Measurements from ENCODE around the gene AP1B1. TPM values are rescaled to one million over a fixed set of nuclear protein-coding genes. Genes with fewer than 3 reads are reported as not detected.
A peak's percentile ranks its signal among the peaks of the same experiment; 100 is the strongest.

AP1B1 gene
- total and polyA plus RNA-seq, 4 donors = 22.3 to 71.9 (median 44.2) TPM

DNA sequence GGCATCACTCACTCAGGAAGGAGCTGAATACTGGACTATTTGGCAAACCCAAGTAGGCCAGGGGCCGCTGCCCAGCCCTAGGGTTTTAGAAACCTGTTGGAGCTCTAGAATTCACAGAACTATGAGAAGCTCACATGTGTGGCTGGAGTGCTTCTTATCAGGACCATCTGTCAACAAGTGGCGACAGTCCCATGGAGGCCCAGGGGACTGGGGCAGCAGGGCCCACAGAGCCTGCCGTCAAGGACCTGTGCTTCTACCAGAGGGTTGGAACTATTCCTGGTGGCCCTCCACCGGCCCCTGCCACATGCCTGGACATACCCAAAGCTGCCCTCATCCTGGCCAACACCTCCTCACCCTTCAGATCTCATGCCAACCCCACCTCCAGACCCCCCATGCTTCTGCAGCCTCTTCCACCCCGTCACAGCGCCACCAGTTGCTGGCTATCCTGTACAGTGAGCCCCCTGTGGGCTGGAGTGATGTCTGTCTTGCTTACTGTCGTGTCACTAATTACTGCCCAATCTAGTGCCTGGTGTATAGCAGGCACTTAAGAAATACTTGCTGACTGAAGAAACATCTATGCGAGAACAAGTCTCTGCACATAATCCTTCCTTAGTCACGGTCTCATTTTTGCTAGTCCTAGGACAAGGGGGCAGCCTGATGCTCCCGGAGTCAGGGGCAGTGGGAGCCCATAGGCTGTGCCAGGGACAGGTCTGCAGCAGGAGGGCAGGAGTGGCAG is 45.6 kb downstream of the AP1B1 start:
- Histone ChIP-seq H3K27ac (ENCODE audit: low read depth in 1 of 2, low read length in 2 of 2) (no peak overlapping the region), H3K27me3 (ENCODE audit: control insufficient read depth in 1 of 2, insufficient read depth in 2 of 2, low read length in 1 of 2) (no peaks in the 10 kb centered on the region), H3K4me1 (ENCODE audit: control insufficient read depth in 1 of 2, insufficient read depth in 2 of 2, low read length in 2 of 2) (no peaks in the 10 kb centered on the region), H3K9me3 (ENCODE audit: control insufficient read depth, low read length) (no peaks in the 10 kb centered on the region), H3K4me3 (ENCODE audit: low read length in 2 of 2) (no peak overlapping the region), H3K36me3 (ENCODE audit: control insufficient read depth in 1 of 2, insufficient read depth in 2 of 2, low read length in 1 of 2) (peaks cover 0 to 2% of the 10 kb centered on the region in 2 donors)
- no peak for ATAC-seq (ENCODE audit: low FRiP score)
- intact Hi-C loops (cut with DNase I) = loop anchor here in 1 of 2 donors (2.0 kb wide), 2 partner anchors 30 to 72 kb away; no protein-coding TSS in a partner anchor
- DNase-seq = peak in 1 of 2 donors; percentile 38
- WGBS, 2 donors = 82 to 85% methylated on average over 10 of the region's 10 CpGs

DNA sequence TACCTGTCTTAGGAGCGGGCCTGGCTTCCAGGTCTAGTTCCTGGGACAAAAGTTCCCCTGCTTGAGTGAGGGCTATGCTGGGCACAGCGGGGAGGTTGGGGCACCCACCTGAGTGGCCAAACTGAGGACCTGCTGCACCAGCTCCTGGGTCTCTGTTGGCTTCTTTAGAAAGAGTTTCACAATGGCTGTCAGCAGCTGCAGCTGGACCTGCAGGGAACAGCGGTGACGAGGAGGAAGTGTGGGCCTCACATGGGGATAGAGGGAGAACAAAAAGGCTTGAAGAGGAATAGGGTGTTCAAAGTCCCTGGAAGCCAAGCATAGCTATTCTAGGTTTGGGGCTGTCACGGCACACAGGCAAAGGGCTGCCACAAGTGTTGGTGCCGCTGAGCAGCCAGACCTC is 46.2 kb downstream of the AP1B1 start:
- no peak overlapping the region for H3K4me3 ChIP-seq (ENCODE audit: low read length in 2 of 2)
- WGBS, 2 donors = 91% methylated on average over 6 of the region's 6 CpGs
- no peaks in the 10 kb centered on the region for H3K9me3 ChIP-seq (ENCODE audit: control insufficient read depth, low read length)
- DNase-seq (peak in 1 of 2 donors; percentile 20), ATAC-seq (ENCODE audit: low FRiP score) (no peak)
- intact Hi-C loops (cut with DNase I) = loop anchor here in 1 of 2 donors (2.0 kb wide), 2 partner anchors 29 to 71 kb away; no protein-coding TSS in a partner anchor
- peaks cover 0 to 2% of the 10 kb centered on the region in 2 donors for H3K36me3 ChIP-seq (ENCODE audit: control insufficient read depth in 1 of 2, insufficient read depth in 2 of 2, low read length in 1 of 2)
- H3K4me1 ChIP-seq (ENCODE audit: control insufficient read depth in 1 of 2, insufficient read depth in 2 of 2, low read length in 2 of 2) = no peaks in the 10 kb centered on the region
- no peaks in the 10 kb centered on the region for H3K27me3 ChIP-seq (ENCODE audit: control insufficient read depth in 1 of 2, insufficient read depth in 2 of 2, low read length in 1 of 2)
- no peak overlapping the region for H3K27ac ChIP-seq (ENCODE audit: low read depth in 1 of 2, low read length in 2 of 2)

DNA sequence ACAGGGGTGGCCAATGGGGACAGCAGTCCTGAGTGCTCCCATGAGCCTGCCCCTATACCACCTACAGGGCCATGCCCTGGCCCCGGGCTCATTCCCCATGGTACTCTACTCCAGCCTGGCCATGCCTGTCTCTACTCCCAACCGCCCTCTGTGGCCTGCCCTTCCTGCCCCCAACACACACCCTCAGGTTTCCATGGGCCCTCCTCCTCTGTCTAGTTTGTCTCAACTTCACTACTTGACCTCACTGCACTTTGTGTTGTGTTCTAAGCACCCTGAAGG is 46.6 kb downstream of the AP1B1 start:
- WGBS, 2 donors = 83 to 98% methylated on average over 2 of the region's 2 CpGs
- no peak overlapping the region for H3K4me3 ChIP-seq (ENCODE audit: low read length in 2 of 2)
- H3K36me3 ChIP-seq (ENCODE audit: control insufficient read depth in 1 of 2, insufficient read depth in 2 of 2, low read length in 1 of 2) = peaks cover 0 to 2% of the 10 kb centered on the region in 2 donors
- no peak for ATAC-seq (ENCODE audit: low FRiP score)
- H3K27ac ChIP-seq (ENCODE audit: low read depth in 1 of 2, low read length in 2 of 2) = no peak overlapping the region
- DNase-seq = no peak
- H3K4me1 ChIP-seq (ENCODE audit: control insufficient read depth in 1 of 2, insufficient read depth in 2 of 2, low read length in 2 of 2) = no peaks in the 10 kb centered on the region
- no peaks in the 10 kb centered on the region for H3K27me3 ChIP-seq (ENCODE audit: control insufficient read depth in 1 of 2, insufficient read depth in 2 of 2, low read length in 1 of 2)
- intact Hi-C loops (cut with DNase I) = loop anchor here in 1 of 2 donors (2.0 kb wide), 2 partner anchors 29 to 71 kb away; no protein-coding TSS in a partner anchor
- no peaks in the 10 kb centered on the region for H3K9me3 ChIP-seq (ENCODE audit: control insufficient read depth, low read length)

DNA sequence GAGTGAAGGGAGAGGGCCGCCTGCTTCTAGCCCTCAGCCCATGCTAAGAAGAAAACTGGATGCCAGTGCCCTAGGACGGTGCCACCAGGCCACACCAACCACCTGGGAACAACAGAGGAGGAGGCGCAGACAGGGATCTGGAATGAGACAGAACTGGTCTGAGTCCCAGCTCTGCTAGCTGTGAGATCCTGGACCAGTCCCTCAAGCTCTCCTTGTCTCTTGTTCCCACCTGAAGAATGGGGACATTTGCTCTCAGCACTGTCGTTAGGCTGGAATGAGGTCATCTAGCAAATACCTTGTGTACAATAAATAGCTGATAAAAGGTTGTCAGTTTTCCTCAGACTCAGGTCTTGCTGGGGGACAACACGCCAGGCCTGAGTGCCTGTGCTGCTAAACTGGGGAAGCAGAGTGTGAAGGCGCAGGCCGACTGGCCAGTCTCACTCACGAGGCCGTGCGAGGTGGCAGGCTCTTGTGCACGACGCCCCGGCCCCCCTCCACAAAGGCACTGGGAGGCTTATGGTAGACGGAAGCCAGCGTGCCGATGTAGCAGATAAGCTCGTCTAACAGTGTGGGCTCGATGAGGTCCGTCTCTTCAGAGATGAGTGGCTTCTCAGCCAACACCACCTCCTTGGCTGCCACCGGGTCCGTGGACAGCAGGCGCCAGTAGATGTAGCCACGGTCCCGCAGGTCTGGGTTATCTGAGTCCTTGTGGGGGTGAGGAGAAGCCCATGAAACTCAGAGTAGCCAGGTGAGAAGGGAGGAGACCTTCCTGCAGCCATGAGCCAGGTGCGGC is 47.1 kb downstream of the AP1B1 start:
- peaks cover 0 to 2% of the 10 kb centered on the region in 2 donors for H3K36me3 ChIP-seq (ENCODE audit: control insufficient read depth in 1 of 2, insufficient read depth in 2 of 2, low read length in 1 of 2)
- ATAC-seq (ENCODE audit: low FRiP score) (no peak), DNase-seq (no peak)
- H3K4me3 ChIP-seq (ENCODE audit: low read length in 2 of 2) = no peak overlapping the region
- H3K9me3 ChIP-seq (ENCODE audit: control insufficient read depth, low read length) = no peaks in the 10 kb centered on the region
- no peaks in the 10 kb centered on the region for H3K27me3 ChIP-seq (ENCODE audit: control insufficient read depth in 1 of 2, insufficient read depth in 2 of 2, low read length in 1 of 2)
- intact Hi-C loops (cut with DNase I) = no loop called here
- 93% methylated on average over 25 of the region's 25 CpGs for WGBS, 2 donors
- no peak overlapping the region for H3K27ac ChIP-seq (ENCODE audit: low read depth in 1 of 2, low read length in 2 of 2)
- no peaks in the 10 kb centered on the region for H3K4me1 ChIP-seq (ENCODE audit: control insufficient read depth in 1 of 2, insufficient read depth in 2 of 2, low read length in 2 of 2)

DNA sequence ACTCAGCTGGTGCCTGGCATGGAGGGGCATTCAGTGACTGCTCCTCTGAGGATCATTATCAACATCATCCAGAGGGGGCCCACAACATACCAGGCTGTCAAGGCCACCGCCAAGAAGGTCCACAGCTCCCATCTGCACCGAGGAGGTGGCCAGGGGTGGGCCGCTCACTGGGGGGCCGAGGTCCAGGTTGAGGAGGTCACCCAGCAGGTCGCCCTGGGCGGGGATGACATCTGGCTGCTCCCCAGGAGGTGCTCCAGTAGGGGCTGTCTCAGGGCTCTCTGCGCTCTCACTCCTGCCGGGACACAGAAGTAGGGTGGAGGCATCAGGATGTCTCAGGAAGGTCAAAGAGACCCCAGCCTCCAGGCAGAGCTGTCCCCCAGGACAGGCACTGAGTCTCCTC is 47.8 kb downstream of the AP1B1 start:
- H3K9me3 ChIP-seq (ENCODE audit: control insufficient read depth, low read length) = no peaks in the 10 kb centered on the region
- H3K4me1 ChIP-seq (ENCODE audit: control insufficient read depth in 1 of 2, insufficient read depth in 2 of 2, low read length in 2 of 2) = no peaks in the 10 kb centered on the region
- H3K27ac ChIP-seq (ENCODE audit: low read depth in 1 of 2, low read length in 2 of 2) = no peak overlapping the region
- H3K36me3 ChIP-seq (ENCODE audit: control insufficient read depth in 1 of 2, insufficient read depth in 2 of 2, low read length in 1 of 2) = peaks cover 0 to 2% of the 10 kb centered on the region in 2 donors
- no peaks in the 10 kb centered on the region for H3K27me3 ChIP-seq (ENCODE audit: control insufficient read depth in 1 of 2, insufficient read depth in 2 of 2, low read length in 1 of 2)
- ATAC-seq (ENCODE audit: low FRiP score) = no peak
- intact Hi-C loops (cut with DNase I) = no loop called here
- WGBS, 2 donors = 93 to 94% methylated on average over 8 of the region's 8 CpGs
- no peak overlapping the region for H3K4me3 ChIP-seq (ENCODE audit: low read length in 2 of 2)
- DNase-seq = no peak

DNA sequence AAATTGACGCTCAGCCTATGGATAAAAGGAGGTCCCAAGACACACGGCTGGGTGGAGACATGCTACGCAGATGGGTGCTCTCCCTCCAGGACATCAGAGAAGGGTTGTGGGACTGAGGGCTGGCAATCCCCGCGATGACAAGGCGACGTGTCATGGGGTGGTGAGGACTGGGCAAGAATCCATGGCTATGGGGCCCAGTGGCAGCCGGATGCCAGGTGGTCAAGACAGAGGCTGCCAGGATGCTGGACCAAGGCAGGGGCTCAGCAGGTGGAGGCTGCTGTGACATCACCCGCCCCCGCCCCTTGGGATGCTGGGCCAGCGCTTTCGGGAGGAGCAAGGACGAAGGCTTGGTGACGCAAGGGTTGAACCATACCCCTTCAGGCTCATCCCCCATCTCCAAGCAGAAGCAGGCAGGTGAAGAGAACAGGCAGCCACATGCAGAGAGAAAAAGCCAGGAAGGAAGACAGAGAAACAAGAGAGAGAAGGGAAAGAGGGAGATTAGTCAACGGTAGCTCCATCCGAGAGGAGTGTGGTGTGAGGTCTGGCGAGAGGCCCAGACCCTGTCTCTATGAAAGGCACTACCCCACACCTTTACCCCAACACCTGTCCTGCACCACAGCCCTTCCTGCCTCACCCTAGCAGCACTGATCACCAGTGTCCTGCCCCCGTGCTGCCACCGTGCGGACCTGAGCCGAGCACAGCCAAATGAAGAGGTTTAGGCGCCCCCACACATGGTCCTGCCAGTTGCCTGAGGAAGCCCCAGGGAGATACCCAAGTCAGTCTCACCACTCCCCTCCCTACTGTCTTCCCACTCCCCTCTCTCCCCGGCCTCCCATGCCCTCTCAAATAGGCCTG is 48.8 kb downstream of the AP1B1 start:
- H3K9me3 ChIP-seq (ENCODE audit: control insufficient read depth, low read length) = no peaks in the 10 kb centered on the region
- no peaks in the 10 kb centered on the region for H3K27me3 ChIP-seq (ENCODE audit: control insufficient read depth in 1 of 2, insufficient read depth in 2 of 2, low read length in 1 of 2)
- H3K27ac ChIP-seq (ENCODE audit: low read depth in 1 of 2, low read length in 2 of 2) = no peak overlapping the region
- no peak overlapping the region for H3K4me3 ChIP-seq (ENCODE audit: low read length in 2 of 2)
- peaks cover 0 to 2% of the 10 kb centered on the region in 2 donors for H3K36me3 ChIP-seq (ENCODE audit: control insufficient read depth in 1 of 2, insufficient read depth in 2 of 2, low read length in 1 of 2)
- DNase-seq = no peak
- no peak for ATAC-seq (ENCODE audit: low FRiP score)
- H3K4me1 ChIP-seq (ENCODE audit: control insufficient read depth in 1 of 2, insufficient read depth in 2 of 2, low read length in 2 of 2) = no peaks in the 10 kb centered on the region
- intact Hi-C loops (cut with DNase I) = no loop called here
- WGBS, 2 donors = 93% methylated on average over 20 to 23 of the region's 23 CpGs

DNA sequence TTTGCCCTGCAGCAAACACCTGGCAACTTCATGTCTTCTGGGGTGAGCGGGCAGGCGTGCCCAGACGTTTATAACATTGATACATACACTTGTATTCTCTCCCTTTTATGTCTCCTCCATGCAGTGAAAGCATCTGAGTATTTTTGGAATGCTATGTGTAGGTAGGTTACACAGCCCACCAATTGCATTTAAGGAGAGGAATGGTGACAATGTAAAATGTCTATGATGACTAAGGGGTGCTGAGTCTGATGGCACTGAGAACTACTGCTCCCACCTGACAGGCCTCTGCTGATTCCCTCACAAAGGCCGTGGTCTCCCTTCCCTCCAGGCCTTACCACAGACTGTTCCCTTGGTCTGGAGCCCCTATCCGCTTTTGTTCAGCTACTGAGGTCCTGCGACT is 50.0 kb downstream of the AP1B1 start:
- intact Hi-C loops (cut with DNase I) = no loop called here
- no peaks in the 10 kb centered on the region for H3K4me1 ChIP-seq (ENCODE audit: control insufficient read depth in 1 of 2, insufficient read depth in 2 of 2, low read length in 2 of 2)
- ATAC-seq (ENCODE audit: low FRiP score) = no peak
- H3K36me3 ChIP-seq (ENCODE audit: control insufficient read depth in 1 of 2, insufficient read depth in 2 of 2, low read length in 1 of 2) = peaks cover 0 to 2% of the 10 kb centered on the region in 2 donors
- 92 to 93% methylated on average over 6 of the region's 6 CpGs for WGBS, 2 donors
- H3K27me3 ChIP-seq (ENCODE audit: control insufficient read depth in 1 of 2, insufficient read depth in 2 of 2, low read length in 1 of 2) = no peaks in the 10 kb centered on the region
- DNase-seq = no peak
- H3K27ac ChIP-seq (ENCODE audit: low read depth in 1 of 2, low read length in 2 of 2) = no peak overlapping the region
- no peak overlapping the region for H3K4me3 ChIP-seq (ENCODE audit: low read length in 2 of 2)
- no peaks in the 10 kb centered on the region for H3K9me3 ChIP-seq (ENCODE audit: control insufficient read depth, low read length)

DNA sequence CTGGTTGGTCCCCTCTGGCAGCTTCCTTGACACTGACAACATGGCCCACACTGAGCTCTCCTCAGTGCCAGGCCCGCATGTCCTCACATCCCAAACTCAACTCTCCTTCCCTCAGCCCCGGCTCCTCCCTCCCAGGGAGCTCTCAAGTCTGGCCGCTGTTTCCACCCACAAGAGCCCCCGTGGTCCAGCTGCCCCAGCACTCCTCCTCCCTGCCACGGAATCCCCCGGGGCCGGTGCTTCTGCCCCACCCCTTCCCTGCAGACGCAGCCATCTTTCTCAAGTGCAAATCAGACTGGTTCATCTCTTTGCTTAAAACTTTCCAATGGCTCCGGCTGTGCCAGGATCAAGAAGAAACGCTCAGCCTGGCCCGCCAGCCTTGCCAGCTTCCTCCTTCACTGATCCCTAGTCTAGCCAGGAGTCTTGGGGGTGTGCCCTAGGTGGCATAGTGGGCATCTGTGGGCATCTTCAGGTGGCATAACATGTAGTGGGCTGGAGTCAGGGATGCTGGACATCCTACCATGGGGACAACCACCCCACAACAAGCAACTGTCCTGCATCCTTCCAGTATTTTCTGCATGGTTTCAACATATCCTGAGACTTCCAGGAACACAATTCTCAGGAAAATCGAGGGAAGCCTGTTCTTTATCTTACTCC is 50.6 kb downstream of the AP1B1 start:
- 74 to 77% methylated on average over 12 of the region's 12 CpGs for WGBS, 2 donors
- no peak for ATAC-seq (ENCODE audit: low FRiP score)
- DNase-seq = no peak
- Histone ChIP-seq H3K36me3 (ENCODE audit: control insufficient read depth in 1 of 2, insufficient read depth in 2 of 2, low read length in 1 of 2) (peaks cover 0 to 6% of the 10 kb centered on the region in 2 donors), H3K9me3 (ENCODE audit: control insufficient read depth, low read length) (no peaks in the 10 kb centered on the region), H3K27me3 (ENCODE audit: control insufficient read depth in 1 of 2, insufficient read depth in 2 of 2, low read length in 1 of 2) (no peaks in the 10 kb centered on the region), H3K4me1 (ENCODE audit: control insufficient read depth in 1 of 2, insufficient read depth in 2 of 2, low read length in 2 of 2) (no peaks in the 10 kb centered on the region), H3K4me3 (ENCODE audit: low read length in 2 of 2) (no peak overlapping the region), H3K27ac (ENCODE audit: low read depth in 1 of 2, low read length in 2 of 2) (no peak overlapping the region)
- intact Hi-C loops (cut with DNase I) = no loop called here

Measured in aorta (tissue), 5 donors.